ENCODE measurements around the gene VTN.

GRCh38 chr17:28407974-28408306, 37.8 kb upstream of the VTN start:
- TF ChIP-seq CTCF (IDR thresholded peaks at IDR 0.05; ENCODE audit: insufficient read depth, low read depth, low read length) (no peak), EZH2 (IDR thresholded peaks at IDR 0.05; ENCODE audit: insufficient read depth, low read length) (no peak)
